ENCODE measurements around the gene FOXC1. TPM values are rescaled to one million over a fixed set of nuclear protein-coding genes. Genes with fewer than 3 reads are reported as not detected.

The FOXC1 gene
- total RNA-seq, 1 donor from 2014 or later, result 84.4 TPM

- no peaks in the 10 kb centered on the region for H3K9me3 Mint-ChIP-seq (ENCODE audit: low read depth)
- TF ChIP-seq CTCF (IDR thresholded peaks at IDR 0.05), result peak; percentile 98
- H3K4me1 Mint-ChIP-seq (ENCODE audit: low read depth), result peaks cover 12% of the 10 kb centered on the region
- H3K27me3 Mint-ChIP-seq (ENCODE audit: low read depth), result peaks cover 11% of the 10 kb centered on the region
- H3K36me3 Mint-ChIP-seq (ENCODE audit: low read depth), result no peaks in the 10 kb centered on the region
- H3K4me3 Mint-ChIP-seq (ENCODE audit: unreplicated experiment), result peak overlapping the region; percentile 31
- DNase-seq (ENCODE audit: low spot score), result no peak
- no peak overlapping the region for H3K27ac Mint-ChIP-seq (ENCODE audit: unreplicated experiment)
Measured at GRCh38 chr6:1596088-1596852, 13.4 kb upstream of the FOXC1 start.

- Mint-ChIP-seq H3K27me3 (ENCODE audit: low read depth) (peaks cover 10% of the 10 kb centered on the region), H3K36me3 (ENCODE audit: low read depth) (no peaks in the 10 kb centered on the region), H3K4me3 (ENCODE audit: unreplicated experiment) (no peak overlapping the region), H3K9me3 (ENCODE audit: low read depth) (no peaks in the 10 kb centered on the region), H3K4me1 (ENCODE audit: low read depth) (peaks cover 12% of the 10 kb centered on the region), H3K27ac (ENCODE audit: unreplicated experiment) (peak overlapping the region; percentile 50)
- no peak for TF ChIP-seq CTCF (IDR thresholded peaks at IDR 0.05)
- DNase-seq (ENCODE audit: low spot score), result no peak
Measured at GRCh38 chr6:1597121-1597744, 12.5 kb upstream of the FOXC1 start.

GRCh38 chr6:1597924-1598323 lies 11.8 kb upstream of the FOXC1 start:
- no peak for DNase-seq (ENCODE audit: low spot score)
- peaks cover 12% of the 10 kb centered on the region for H3K4me1 Mint-ChIP-seq (ENCODE audit: low read depth)

GRCh38 chr6:1598433-1598832 lies 11.3 kb upstream of the FOXC1 start:
- Mint-ChIP-seq H3K36me3 (ENCODE audit: low read depth) (no peaks in the 10 kb centered on the region), H3K4me3 (ENCODE audit: unreplicated experiment) (no peak overlapping the region), H3K27ac (ENCODE audit: unreplicated experiment) (no peak overlapping the region), H3K27me3 (ENCODE audit: low read depth) (peaks cover 7% of the 10 kb centered on the region), H3K4me1 (ENCODE audit: low read depth) (peaks cover 12% of the 10 kb centered on the region), H3K9me3 (ENCODE audit: low read depth) (no peaks in the 10 kb centered on the region)
- TF ChIP-seq CTCF (IDR thresholded peaks at IDR 0.05), result no peak
- DNase-seq (ENCODE audit: low spot score), result no peak

More at GRCh38 chr6:1597924-1598323, 11.8 kb upstream of the FOXC1 start:
- TF ChIP-seq CTCF (IDR thresholded peaks at IDR 0.05), result no peak
- H3K27me3 Mint-ChIP-seq (ENCODE audit: low read depth), result peaks cover 8% of the 10 kb centered on the region
- no peaks in the 10 kb centered on the region for H3K9me3 Mint-ChIP-seq (ENCODE audit: low read depth)
- H3K4me3 Mint-ChIP-seq (ENCODE audit: unreplicated experiment), result no peak overlapping the region
- H3K27ac Mint-ChIP-seq (ENCODE audit: unreplicated experiment), result no peak overlapping the region
- no peaks in the 10 kb centered on the region for H3K36me3 Mint-ChIP-seq (ENCODE audit: low read depth)

GRCh38 chr6:1598886-1599285 lies 10.8 kb upstream of the FOXC1 start:
- Mint-ChIP-seq H3K4me1 (ENCODE audit: low read depth) (peaks cover 15% of the 10 kb centered on the region), H3K9me3 (ENCODE audit: low read depth) (no peaks in the 10 kb centered on the region), H3K4me3 (ENCODE audit: unreplicated experiment) (no peak overlapping the region), H3K27ac (ENCODE audit: unreplicated experiment) (no peak overlapping the region), H3K36me3 (ENCODE audit: low read depth) (no peaks in the 10 kb centered on the region), H3K27me3 (ENCODE audit: low read depth) (peaks cover 5% of the 10 kb centered on the region)
- no peak for DNase-seq (ENCODE audit: low spot score)
- no peak for TF ChIP-seq CTCF (IDR thresholded peaks at IDR 0.05)
